Lung (tissue), 12 donors: ENCODE results near the gene PGLYRP4. TPM values are rescaled to one million over a fixed set of nuclear protein-coding genes. Genes with fewer than 3 reads are reported as not detected.

Source experiments
- ATAC-seq: fragments of 200-7000 bp; cut with Tn5 transposase; one replicate; pipeline ENCODE4 v1.9.1; 2020; ENCODE audit warnings: moderate number of reproducible peaks; ENCODE audit not compliant: insufficient read depth, low FRiP score
- DNase-seq, 3 donors: peaks; one replicate each; pipeline ENCODE4 v3.0.0-alpha.2; 2013 to 2017
- H3K27ac ChIP-seq, 2 donors: one replicate each; pipeline ENCODE4 v1.5.1; 2013; ENCODE audit warnings: mild to moderate bottlenecking in 2 of 2, moderate library complexity in 2 of 2, control low read depth in 1 of 2, inconsistent platforms in 1 of 2, low read depth in 1 of 2, low read length in 1 of 2
- H3K27me3 ChIP-seq, 3 donors: one replicate each; pipeline ENCODE4 v1.5.1; 2013; ENCODE audit warnings: low read length in 2 of 3; ENCODE audit not compliant: control insufficient read depth in 3 of 3, insufficient read depth in 3 of 3
- H3K36me3 ChIP-seq, 4 donors: one replicate each; pipeline ENCODE4 v1.5.1; 2013; ENCODE audit warnings: low read length in 4 of 4, mild to moderate bottlenecking in 1 of 4, moderate library complexity in 1 of 4; ENCODE audit not compliant: control insufficient read depth in 4 of 4, insufficient read depth in 4 of 4
- H3K4me1 ChIP-seq, 5 donors: one replicate each; pipeline ENCODE4 v1.5.1; 2013; ENCODE audit warnings: low read length in 5 of 5, mild to moderate bottlenecking in 2 of 5, moderate library complexity in 1 of 5; ENCODE audit not compliant: control insufficient read depth in 5 of 5, insufficient read depth in 5 of 5
- H3K4me3 ChIP-seq: one replicate; pipeline ENCODE4 v1.5.1; 2013; ENCODE audit warnings: mild to moderate bottlenecking, control low read depth, moderate library complexity
- H3K9ac ChIP-seq, 2 donors: one replicate each; pipeline ENCODE4 v1.5.1; 2013; ENCODE audit warnings: low read length in 2 of 2, control low read depth in 1 of 2; ENCODE audit not compliant: insufficient read depth in 1 of 2
- H3K9me3 ChIP-seq, 4 donors: one replicate each; pipeline ENCODE4 v1.5.1; 2013; ENCODE audit warnings: low read length in 3 of 4, mild to moderate bottlenecking in 1 of 4, moderate library complexity in 1 of 4; ENCODE audit not compliant: control insufficient read depth in 4 of 4, insufficient read depth in 3 of 4
- WGBS, 2 donors: extraction: QIAGEN DNeasy Blood & Tissue Kit; methylation state at CpG; one replicate each; pipeline ENCODE4 v1.1.7; 2013; 5-methylcytosine and 5-hydroxymethylcytosine counted together
- polyA plus RNA-seq, 2 donors: library from polyadenylated mRNA; stranded (reverse); fragments of 200-250 nt; gene quantifications; one replicate each; pipeline ENCODE4 v1.2.1, GENCODE V29; 2013
- total RNA-seq, 2 donors: library from RNA; depleted of rRNA in 1 of 2; stranded (reverse); fragments of >200 nt in 1 of 2; gene quantifications; one replicate each; pipeline ENCODE4 v1.2.1, GENCODE V29; 2014 to 2021
- TF ChIP-seq, protein P1 (sequence below): IDR thresholded peaks from 2 replicates; pipeline ENCODE4 v1.5.1; 2012; ENCODE audit warnings: mild to moderate bottlenecking; ENCODE audit errors: control extremely low read depth, extremely low read depth
- donor health status: control.
- donor health status: control.
- donor health status: Bipolar disorder and iron deficiency.
- donor health status: healthy.
- donor health status: DM: yes; HTN: yes; CAD: no.

Gene PGLYRP4
- total and polyA plus RNA-seq, 4 donors: 0.18 to 3.1 (median 1.0) TPM

GRCh38 chr1:153342178-153342577 is 6.5 kb downstream of the PGLYRP4 start:
- Histone ChIP-seq H3K36me3 (no peaks in the 10 kb centered on the region), H3K27ac (no peak overlapping the region), H3K9me3 (no peaks in the 10 kb centered on the region), H3K4me1 (peaks cover 0 to 11% (median 0%) of the 10 kb centered on the region in 5 donors), H3K27me3 (peaks cover 0 to 5% (median 0%) of the 10 kb centered on the region in 3 donors), H3K4me3 (no peak overlapping the region), H3K9ac (no peak overlapping the region)
- TF ChIP-seq, protein P1, sequence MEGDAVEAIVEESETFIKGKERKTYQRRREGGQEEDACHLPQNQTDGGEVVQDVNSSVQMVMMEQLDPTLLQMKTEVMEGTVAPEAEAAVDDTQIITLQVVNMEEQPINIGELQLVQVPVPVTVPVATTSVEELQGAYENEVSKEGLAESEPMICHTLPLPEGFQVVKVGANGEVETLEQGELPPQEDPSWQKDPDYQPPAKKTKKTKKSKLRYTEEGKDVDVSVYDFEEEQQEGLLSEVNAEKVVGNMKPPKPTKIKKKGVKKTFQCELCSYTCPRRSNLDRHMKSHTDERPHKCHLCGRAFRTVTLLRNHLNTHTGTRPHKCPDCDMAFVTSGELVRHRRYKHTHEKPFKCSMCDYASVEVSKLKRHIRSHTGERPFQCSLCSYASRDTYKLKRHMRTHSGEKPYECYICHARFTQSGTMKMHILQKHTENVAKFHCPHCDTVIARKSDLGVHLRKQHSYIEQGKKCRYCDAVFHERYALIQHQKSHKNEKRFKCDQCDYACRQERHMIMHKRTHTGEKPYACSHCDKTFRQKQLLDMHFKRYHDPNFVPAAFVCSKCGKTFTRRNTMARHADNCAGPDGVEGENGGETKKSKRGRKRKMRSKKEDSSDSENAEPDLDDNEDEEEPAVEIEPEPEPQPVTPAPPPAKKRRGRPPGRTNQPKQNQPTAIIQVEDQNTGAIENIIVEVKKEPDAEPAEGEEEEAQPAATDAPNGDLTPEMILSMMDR: no peak
- 73 to 74% methylated on average over 3 of the region's 3 CpGs for WGBS, 2 donors
- ATAC-seq (no peak), DNase-seq (no peak)

DNA sequence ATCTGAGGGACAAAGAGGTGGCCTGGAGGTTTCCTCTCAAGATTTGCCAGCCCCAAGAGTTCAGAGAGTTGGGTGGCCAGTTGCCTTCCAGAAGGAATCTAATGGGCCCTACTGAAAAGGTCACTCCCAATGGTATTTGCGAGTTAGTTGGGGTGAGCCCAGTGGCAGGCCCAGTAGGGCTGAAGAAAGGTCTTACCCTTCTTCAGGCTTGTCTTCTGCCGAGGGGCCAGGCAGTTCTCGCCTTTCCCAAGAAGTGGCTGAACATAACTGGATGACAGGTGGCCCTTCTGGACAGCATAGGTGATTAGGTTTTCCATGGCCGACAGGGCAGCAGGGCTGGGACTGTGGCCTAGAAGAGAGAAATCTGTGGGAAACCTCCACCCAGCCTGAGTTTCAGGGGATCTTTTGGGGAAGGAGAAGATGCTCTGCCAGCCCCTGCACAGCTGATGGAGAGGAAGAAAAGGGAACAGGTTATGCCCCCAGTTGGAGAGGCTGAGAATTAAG is 7.2 kb downstream of the PGLYRP4 start:
- no peak for DNase-seq
- WGBS, 2 donors: 93 to 97% methylated on average over 4 of the region's 4 CpGs
- H3K9me3 ChIP-seq: no peaks in the 10 kb centered on the region
- H3K9ac ChIP-seq: no peak overlapping the region
- peaks cover 0 to 11% (median 0%) of the 10 kb centered on the region in 5 donors for H3K4me1 ChIP-seq
- no peak overlapping the region for H3K27ac ChIP-seq
- no peak for ATAC-seq
- H3K36me3 ChIP-seq: no peaks in the 10 kb centered on the region
- H3K4me3 ChIP-seq: no peak overlapping the region
- H3K27me3 ChIP-seq: peaks cover 0 to 4% (median 0%) of the 10 kb centered on the region in 3 donors
- TF ChIP-seq, protein P1: no peak

GRCh38 chr1:153340356-153340755 is 8.3 kb downstream of the PGLYRP4 start:
- Histone ChIP-seq H3K27ac (no peak overlapping the region), H3K9ac (no peak overlapping the region), H3K27me3 (peaks cover 0 to 3% (median 0%) of the 10 kb centered on the region in 3 donors), H3K36me3 (no peaks in the 10 kb centered on the region), H3K4me1 (peaks cover 0 to 8% (median 0%) of the 10 kb centered on the region in 5 donors), H3K9me3 (no peaks in the 10 kb centered on the region), H3K4me3 (no peak overlapping the region)
- 79 to 91% methylated on average over 10 of the region's 10 CpGs for WGBS, 2 donors
- DNase-seq (no peak), ATAC-seq (no peak)
- TF ChIP-seq, protein P1: no peak

DNA sequence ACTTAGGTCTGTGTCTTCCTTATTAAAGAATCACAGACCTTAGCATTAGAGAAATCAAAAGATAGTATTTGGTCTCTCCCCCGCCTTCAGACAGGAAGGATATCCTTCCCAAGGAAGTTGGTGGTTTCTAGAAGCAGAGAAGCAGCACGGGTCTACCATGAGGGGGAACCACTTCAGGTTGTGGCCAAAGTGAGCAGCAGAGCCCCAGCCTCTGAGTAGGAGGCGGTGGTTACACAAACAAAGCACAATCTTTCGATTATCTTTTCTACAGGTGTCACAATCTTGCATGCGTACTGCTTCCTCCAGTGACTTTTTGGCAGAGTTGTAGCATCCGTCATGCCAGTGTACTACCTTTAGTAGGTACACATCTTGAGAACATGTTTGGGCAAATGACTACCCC is 8.8 kb downstream of the PGLYRP4 start:
- H3K4me3 ChIP-seq: no peak overlapping the region
- H3K27ac ChIP-seq: no peak overlapping the region
- H3K9ac ChIP-seq: no peak overlapping the region
- H3K4me1 ChIP-seq: peaks cover 0 to 4% (median 0%) of the 10 kb centered on the region in 5 donors
- DNase-seq: no peak
- H3K27me3 ChIP-seq: peaks cover 0 to 3% (median 0%) of the 10 kb centered on the region in 3 donors
- no peaks in the 10 kb centered on the region for H3K36me3 ChIP-seq
- 31 to 63% methylated on average over 6 of the region's 6 CpGs for WGBS, 2 donors
- H3K9me3 ChIP-seq: no peaks in the 10 kb centered on the region
- no peak for ATAC-seq
- TF ChIP-seq, protein P1: no peak
